ENCODE data around the gene SNX11. TPM values are rescaled to one million over a fixed set of nuclear protein-coding genes. Genes with fewer than 3 reads are reported as not detected.

Gene SNX11
- total RNA-seq, 2 experiments from 2014 or later: 12.0 to 17.6 TPM

DNA sequence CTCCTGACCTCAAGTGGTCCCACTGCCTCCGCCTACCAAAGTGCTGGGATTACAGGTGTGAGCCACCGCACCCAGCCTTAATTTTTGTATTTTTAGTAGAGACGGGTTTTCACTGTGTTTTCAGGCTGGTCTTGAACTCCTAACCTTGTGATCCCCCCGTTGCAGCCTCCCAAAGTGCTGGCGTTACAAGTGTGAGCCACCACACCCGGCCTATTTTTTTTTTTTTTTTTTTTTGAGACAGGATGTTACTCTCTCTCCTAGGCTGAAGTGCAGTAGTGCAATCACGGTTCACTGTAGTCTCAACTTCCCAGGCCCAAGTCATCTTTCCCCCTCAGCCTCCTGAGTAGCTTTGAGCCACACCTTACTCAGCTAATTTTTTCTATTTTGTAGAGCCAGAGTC is 3.1 kb upstream of the SNX11 start:
- Histone ChIP-seq H3K9me2 (ENCODE audit: insufficient read depth, low read length) (no peaks in the 10 kb centered on the region), H3K27ac (ENCODE audit: low read depth, low read length, poor library complexity, severe bottlenecking) (no peak overlapping the region), H3K4me2 (ENCODE audit: low read length) (no peak overlapping the region), H3K9me3 (ENCODE audit: low read length) (peaks cover 8% of the 10 kb centered on the region; the same call in 1 of the 2 replicates), H3K4me1 (ENCODE audit: insufficient read depth, low read length, poor library complexity, severe bottlenecking) (peaks cover 32% of the 10 kb centered on the region), H3K36me3 (ENCODE audit: insufficient read depth, low read length) (peaks cover 3% of the 10 kb centered on the region; the same call in 1 of the 2 replicates), H3K4me3 (ENCODE audit: low read depth, low read length, poor library complexity, severe bottlenecking) (no peak overlapping the region), H2AFZ (ENCODE audit: low read length) (no peak overlapping the region), H4K20me1 (ENCODE audit: insufficient read depth, low read length) (no peaks in the 10 kb centered on the region), H3K79me2 (ENCODE audit: insufficient read depth, low read depth, low read length) (peaks cover 25% of the 10 kb centered on the region)
- POLR2A ChIA-PET: no interaction called here
- no peak for DNase-seq (ENCODE audit: low spot score)
- no peak for TF ChIP-seq EZH2phosphoT487 (IDR thresholded peaks at IDR 0.05; ENCODE audit: borderline replicate concordance, low read depth, low read length)
- TF ChIP-seq, protein P1, sequence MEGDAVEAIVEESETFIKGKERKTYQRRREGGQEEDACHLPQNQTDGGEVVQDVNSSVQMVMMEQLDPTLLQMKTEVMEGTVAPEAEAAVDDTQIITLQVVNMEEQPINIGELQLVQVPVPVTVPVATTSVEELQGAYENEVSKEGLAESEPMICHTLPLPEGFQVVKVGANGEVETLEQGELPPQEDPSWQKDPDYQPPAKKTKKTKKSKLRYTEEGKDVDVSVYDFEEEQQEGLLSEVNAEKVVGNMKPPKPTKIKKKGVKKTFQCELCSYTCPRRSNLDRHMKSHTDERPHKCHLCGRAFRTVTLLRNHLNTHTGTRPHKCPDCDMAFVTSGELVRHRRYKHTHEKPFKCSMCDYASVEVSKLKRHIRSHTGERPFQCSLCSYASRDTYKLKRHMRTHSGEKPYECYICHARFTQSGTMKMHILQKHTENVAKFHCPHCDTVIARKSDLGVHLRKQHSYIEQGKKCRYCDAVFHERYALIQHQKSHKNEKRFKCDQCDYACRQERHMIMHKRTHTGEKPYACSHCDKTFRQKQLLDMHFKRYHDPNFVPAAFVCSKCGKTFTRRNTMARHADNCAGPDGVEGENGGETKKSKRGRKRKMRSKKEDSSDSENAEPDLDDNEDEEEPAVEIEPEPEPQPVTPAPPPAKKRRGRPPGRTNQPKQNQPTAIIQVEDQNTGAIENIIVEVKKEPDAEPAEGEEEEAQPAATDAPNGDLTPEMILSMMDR (conservative IDR thresholded peaks at IDR 0.05; ENCODE audit: low read length): no peak
- CTCF ChIA-PET (ENCODE audit: unreplicated experiment): no interaction called here
- BruUV-seq (replicated peaks): no TSS peak
- intact Hi-C loops (cut with micrococcal nuclease; ENCODE audit: unreplicated experiment): no loop called here

DNA sequence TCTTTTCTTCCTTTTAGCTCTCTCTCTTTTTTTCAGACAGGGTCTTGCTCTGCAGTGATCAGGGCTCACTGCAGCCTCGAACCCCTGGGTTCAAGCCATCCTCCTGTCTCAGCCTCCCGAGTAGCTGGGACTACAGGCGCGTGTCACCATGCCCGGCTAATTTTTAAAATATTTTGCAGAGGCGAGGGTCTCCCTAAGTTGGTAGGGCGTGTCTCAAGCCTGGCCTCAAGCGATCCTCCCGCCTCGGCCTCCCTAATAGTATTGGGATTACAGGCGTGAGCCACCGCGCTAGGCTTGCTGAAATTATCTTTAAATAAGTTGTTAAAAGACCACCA is 797 bp upstream of the SNX11 start:
- Histone ChIP-seq H3K79me2 (ENCODE audit: insufficient read depth, low read depth, low read length) (peaks cover 15% of the 10 kb centered on the region; the same call in 1 of the 2 replicates), H3K9me3 (ENCODE audit: low read length) (peaks cover 8% of the 10 kb centered on the region; the same call in 1 of the 2 replicates), H3K4me3 (ENCODE audit: low read depth, low read length, poor library complexity, severe bottlenecking) (peak overlapping the region; percentile 94), H3K36me3 (ENCODE audit: insufficient read depth, low read length) (no peaks in the 10 kb centered on the region), H3K27ac (ENCODE audit: low read depth, low read length, poor library complexity, severe bottlenecking) (no peak overlapping the region), H3K9me2 (ENCODE audit: insufficient read depth, low read length) (no peaks in the 10 kb centered on the region), H3K4me2 (ENCODE audit: low read length) (peak overlapping the region; percentile 73), H4K20me1 (ENCODE audit: insufficient read depth, low read length) (no peaks in the 10 kb centered on the region), H2AFZ (ENCODE audit: low read length) (peak overlapping the region; percentile 91), H3K4me1 (ENCODE audit: insufficient read depth, low read length, poor library complexity, severe bottlenecking) (peaks cover 27% of the 10 kb centered on the region)
- POLR2A ChIA-PET: interaction anchor here (0.9 kb wide), 1 partner anchor 52 kb away, joined by 3 read pairs; no protein-coding TSS in a partner anchor
- CTCF ChIA-PET (ENCODE audit: unreplicated experiment): no interaction called here
- DNase-seq (ENCODE audit: low spot score): no peak
- intact Hi-C loops (cut with micrococcal nuclease; ENCODE audit: unreplicated experiment): loop anchor here (2.0 kb wide), 1 partner anchor 58 kb away; the partner anchor contains the start of gene NFE2L1
- TF ChIP-seq, protein P1 (conservative IDR thresholded peaks at IDR 0.05; ENCODE audit: low read length): no peak
- TF ChIP-seq EZH2phosphoT487 (IDR thresholded peaks at IDR 0.05; ENCODE audit: borderline replicate concordance, low read depth, low read length): no peak
- BruUV-seq (replicated peaks): no TSS peak

DNA sequence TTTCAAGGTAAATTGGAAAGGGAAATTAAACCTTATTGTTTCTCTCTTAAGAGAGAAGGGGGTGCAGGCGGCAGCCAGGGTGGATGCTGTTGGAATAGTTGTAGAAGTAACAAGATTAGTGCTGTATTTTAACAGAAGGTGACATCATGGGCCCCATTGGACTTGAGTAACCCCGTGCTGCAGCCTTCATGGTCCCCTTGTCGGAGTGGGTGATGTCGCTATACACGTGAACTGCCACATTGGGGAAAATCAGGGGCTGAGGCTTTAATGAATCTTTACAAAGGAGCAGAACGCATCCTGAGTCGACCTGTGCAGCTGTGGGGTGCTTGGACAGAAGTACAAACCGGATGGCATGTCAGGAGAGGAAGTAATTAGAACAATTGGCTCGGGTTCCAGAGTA is 3.2 kb downstream of the SNX11 start:
- no peak overlapping the region for H2AFZ ChIP-seq (ENCODE audit: low read length)
- H3K4me2 ChIP-seq (ENCODE audit: low read length): no peak overlapping the region
- no peak for DNase-seq (ENCODE audit: low spot score)
- no peaks in the 10 kb centered on the region for H4K20me1 ChIP-seq (ENCODE audit: insufficient read depth, low read length)
- TF ChIP-seq EZH2phosphoT487 (IDR thresholded peaks at IDR 0.05; ENCODE audit: borderline replicate concordance, low read depth, low read length): no peak
- TF ChIP-seq, protein P1 (conservative IDR thresholded peaks at IDR 0.05; ENCODE audit: low read length): no peak
- no peaks in the 10 kb centered on the region for H3K9me2 ChIP-seq (ENCODE audit: insufficient read depth, low read length)
- H3K4me3 ChIP-seq (ENCODE audit: low read depth, low read length, poor library complexity, severe bottlenecking): no peak overlapping the region
- no TSS peak for BruUV-seq (replicated peaks)
- intact Hi-C loops (cut with micrococcal nuclease; ENCODE audit: unreplicated experiment): no loop called here
- H3K27ac ChIP-seq (ENCODE audit: low read depth, low read length, poor library complexity, severe bottlenecking): no peak overlapping the region
- ChIA-PET POLR2A (no interaction called here), CTCF (ENCODE audit: unreplicated experiment) (no interaction called here)
- H3K79me2 ChIP-seq (ENCODE audit: insufficient read depth, low read depth, low read length): peaks cover 15% of the 10 kb centered on the region; the same call in 1 of the 2 replicates
- no peaks in the 10 kb centered on the region for H3K9me3 ChIP-seq (ENCODE audit: low read length)
- peaks cover 23% of the 10 kb centered on the region for H3K4me1 ChIP-seq (ENCODE audit: insufficient read depth, low read length, poor library complexity, severe bottlenecking)
- H3K36me3 ChIP-seq (ENCODE audit: insufficient read depth, low read length): peaks cover 22% of the 10 kb centered on the region

Data from OCI-LY7 (cell line).